Rectal smooth muscle tissue (tissue), 1 donor: ENCODE results near the gene STOM.
"Not testable (repeated sequence)": the region's sequence is repeated elsewhere in the genome, so short reads cannot be mapped to it uniquely, and the experiment has no call there.

Experiments
- H3K27ac ChIP-seq: one replicate; pipeline ENCODE4 v1.7.0; 2013; ENCODE audit warnings: low read depth, low read length, inconsistent platforms
- H3K27me3 ChIP-seq: one replicate; pipeline ENCODE4 v1.7.0; 2013; ENCODE audit warnings: low read length; ENCODE audit not compliant: control insufficient read depth, insufficient read depth
- H3K36me3 ChIP-seq: one replicate; pipeline ENCODE4 v1.7.0; 2013; ENCODE audit warnings: low read length; ENCODE audit not compliant: control insufficient read depth, insufficient read depth
- H3K4me1 ChIP-seq: one replicate; pipeline ENCODE4 v1.7.0; 2013; ENCODE audit warnings: low read length; ENCODE audit not compliant: control insufficient read depth, insufficient read depth
- H3K4me3 ChIP-seq: one replicate; pipeline ENCODE4 v1.7.0; 2013; ENCODE audit warnings: low read length
- H3K9ac ChIP-seq: one replicate; pipeline ENCODE4 v1.7.0; 2013; ENCODE audit warnings: low read length

The STOM gene

GRCh38 chr9:121298689-121299466 is 71.2 kb downstream of the STOM start:
- H3K4me3 ChIP-seq = peak overlapping the region; percentile 69
- H3K27ac ChIP-seq = peak overlapping the region; percentile 92
- peaks cover 22% of the 10 kb centered on the region for H3K36me3 ChIP-seq
- H3K9ac ChIP-seq = peak overlapping the region; percentile 39
- H3K27me3 ChIP-seq = no peaks in the 10 kb centered on the region
- peaks cover 62% of the 10 kb centered on the region for H3K4me1 ChIP-seq

DNA sequence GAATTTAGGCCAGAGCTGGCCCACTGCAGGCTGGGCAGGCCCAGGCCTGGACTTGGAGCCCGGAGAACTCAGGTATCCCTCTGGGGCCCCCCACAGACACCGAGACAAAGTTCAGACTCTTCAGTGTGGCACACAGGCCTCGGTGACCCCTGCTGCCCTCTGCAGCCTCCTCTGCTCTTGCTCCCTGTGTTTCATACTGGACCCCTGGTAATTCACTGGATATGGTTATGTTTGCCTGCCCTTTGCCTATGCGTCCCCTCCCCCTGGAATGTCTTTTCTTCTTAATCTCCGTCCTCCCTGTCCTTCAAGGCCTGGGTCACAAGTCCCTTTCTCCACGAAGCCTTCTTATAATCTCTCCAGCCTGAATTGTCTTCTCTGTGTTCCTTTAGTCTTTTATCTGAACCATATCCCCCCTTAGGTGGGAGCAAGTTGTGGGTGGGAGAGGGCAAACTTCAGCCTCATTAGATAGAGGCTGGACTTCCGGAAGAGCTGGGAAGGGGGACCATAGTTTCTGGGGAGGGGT is 72.0 kb downstream of the STOM start:
- H3K27me3 ChIP-seq = no peaks in the 10 kb centered on the region
- no peak overlapping the region for H3K4me3 ChIP-seq
- H3K4me1 ChIP-seq = peaks cover 60% of the 10 kb centered on the region
- peaks cover 15% of the 10 kb centered on the region for H3K36me3 ChIP-seq
- no peak overlapping the region for H3K9ac ChIP-seq
- peak overlapping the region; percentile 92 for H3K27ac ChIP-seq

DNA sequence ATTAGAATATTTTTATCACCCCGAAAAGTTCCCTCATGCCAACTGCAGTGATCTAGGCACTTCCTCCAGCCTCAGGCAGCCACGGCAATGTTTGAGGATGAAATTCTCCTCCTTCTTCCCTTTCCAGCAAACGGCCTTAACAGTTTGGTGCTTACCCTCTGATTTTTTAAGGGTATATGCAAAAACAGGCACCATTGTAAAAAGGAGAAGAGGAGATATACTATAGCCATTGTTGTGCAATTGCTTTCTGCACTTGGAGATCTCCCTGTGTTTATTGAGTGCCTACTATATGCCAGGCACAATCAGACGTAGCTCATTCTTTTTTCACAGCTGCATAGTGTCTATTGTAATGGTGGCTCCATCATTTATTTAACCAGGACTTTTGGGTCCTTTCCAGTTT is 72.7 kb downstream of the STOM start:
- Histone ChIP-seq H3K27ac (peak overlapping the region; percentile 92), H3K9ac (no peak overlapping the region), H3K4me3 (no peak overlapping the region), H3K27me3 (no peaks in the 10 kb centered on the region), H3K36me3 (peaks cover 8% of the 10 kb centered on the region), H3K4me1 (peaks cover 66% of the 10 kb centered on the region)

GRCh38 chr9:121296213-121297127 is 73.6 kb downstream of the STOM start:
- H3K36me3 ChIP-seq = no peaks in the 10 kb centered on the region
- peak overlapping the region; percentile 93 for H3K27ac ChIP-seq
- no peaks in the 10 kb centered on the region for H3K27me3 ChIP-seq
- H3K4me1 ChIP-seq = peaks cover 65% of the 10 kb centered on the region
- no peak overlapping the region for H3K4me3 ChIP-seq
- H3K9ac ChIP-seq = no peak overlapping the region

GRCh38 chr9:121295662-121296191 is 74.3 kb downstream of the STOM start:
- Histone ChIP-seq H3K27me3 (no peaks in the 10 kb centered on the region), H3K27ac (peak overlapping the region; percentile 93), H3K36me3 (no peaks in the 10 kb centered on the region), H3K9ac (no peak overlapping the region), H3K4me3 (no peak overlapping the region), H3K4me1 (peaks cover 62% of the 10 kb centered on the region)

- peak overlapping the region; percentile 34 for H3K4me3 ChIP-seq
- H3K4me1 ChIP-seq = peaks cover 65% of the 10 kb centered on the region
- peak overlapping the region; percentile 93 for H3K27ac ChIP-seq
- no peak overlapping the region for H3K9ac ChIP-seq
- no peaks in the 10 kb centered on the region for H3K36me3 ChIP-seq
- H3K27me3 ChIP-seq = no peaks in the 10 kb centered on the region
Measured at GRCh38 chr9:121294866-121295661, 75.0 kb downstream of the STOM start.

- H3K27ac ChIP-seq = peak overlapping the region; percentile 93
- peaks cover 71% of the 10 kb centered on the region for H3K4me1 ChIP-seq
- peak overlapping the region; percentile 19 for H3K4me3 ChIP-seq
- H3K27me3 ChIP-seq = no peaks in the 10 kb centered on the region
- no peak overlapping the region for H3K9ac ChIP-seq
- H3K36me3 ChIP-seq = no peaks in the 10 kb centered on the region
Measured at GRCh38 chr9:121294151-121294743, 75.8 kb downstream of the STOM start.

GRCh38 chr9:121292801-121293241 is 77.2 kb downstream of the STOM start:
- H3K4me3 ChIP-seq = no peak overlapping the region
- peaks cover 71% of the 10 kb centered on the region for H3K4me1 ChIP-seq
- H3K27ac ChIP-seq = peak overlapping the region; percentile 53
- H3K27me3 ChIP-seq = no peaks in the 10 kb centered on the region
- no peak overlapping the region for H3K9ac ChIP-seq
- no peaks in the 10 kb centered on the region for H3K36me3 ChIP-seq

GRCh38 chr9:121292051-121292450 is 78.0 kb downstream of the STOM start:
- Histone ChIP-seq H3K36me3 (no peaks in the 10 kb centered on the region), H3K27ac (peak overlapping the region; percentile 53), H3K27me3 (no peaks in the 10 kb centered on the region), H3K9ac (no peak overlapping the region), H3K4me1 (peaks cover 72% of the 10 kb centered on the region), H3K4me3 (no peak overlapping the region)

DNA sequence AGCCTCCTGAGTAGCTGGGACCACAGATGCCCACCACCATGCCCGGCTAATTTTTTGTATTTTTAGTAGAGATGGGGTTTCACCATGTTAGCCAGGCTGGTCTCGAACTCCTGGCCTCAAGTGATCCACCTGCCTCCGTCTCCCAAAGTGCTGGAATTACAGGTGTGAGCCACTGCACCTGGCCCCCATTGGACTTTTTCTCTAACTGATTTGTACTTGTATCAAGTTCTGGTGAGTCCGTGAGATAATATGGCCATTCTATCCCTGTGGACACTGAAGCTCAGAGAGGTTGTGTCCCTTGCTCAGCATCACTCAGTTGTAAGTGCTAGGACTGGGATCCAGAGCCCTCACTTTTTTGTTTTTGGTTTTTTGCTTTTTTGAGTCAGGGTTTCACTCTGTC is 78.5 kb downstream of the STOM start:
- not testable (repeated sequence) for H3K36me3 ChIP-seq, H3K4me3 ChIP-seq, H3K27me3 ChIP-seq, H3K9ac ChIP-seq
- Histone ChIP-seq H3K27ac (peak overlapping the region; percentile 53), H3K4me1 (peaks cover 76% of the 10 kb centered on the region)

DNA sequence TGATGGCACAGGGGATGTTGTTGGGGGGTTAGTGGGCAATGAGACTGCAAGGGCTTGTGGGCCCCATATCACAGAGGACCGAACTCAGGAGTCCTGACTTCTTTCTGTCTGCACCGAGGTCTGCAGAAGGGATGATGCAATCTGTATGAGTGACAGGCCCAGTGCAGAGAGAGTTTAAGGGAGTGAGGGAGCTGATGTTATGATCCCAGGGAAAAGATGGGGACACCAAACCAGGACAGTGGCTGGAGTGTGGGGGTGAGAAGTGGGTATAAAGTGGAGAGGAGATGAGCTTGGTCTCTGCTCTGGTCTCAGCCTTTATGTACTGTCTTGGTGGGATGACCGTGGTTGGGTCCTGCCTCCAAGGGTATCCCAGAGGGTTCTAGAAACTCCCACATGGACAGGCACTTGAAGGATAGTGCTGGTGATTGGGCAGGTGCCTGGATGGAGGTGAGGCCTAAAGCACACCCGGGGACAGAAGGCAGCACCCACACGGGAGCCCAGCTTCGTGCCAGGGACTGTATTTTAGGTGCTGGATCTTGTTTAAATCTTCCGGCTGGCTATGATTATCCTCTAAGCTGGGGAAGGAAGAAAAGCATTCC is 80.2 kb downstream of the STOM start:
- peak overlapping the region; percentile 34 for H3K9ac ChIP-seq

More for the DNA sequence above, 80.2 kb downstream of the STOM start:
- Histone ChIP-seq H3K27me3 (no peaks in the 10 kb centered on the region), H3K36me3 (no peaks in the 10 kb centered on the region), H3K4me3 (peak overlapping the region; percentile 49), H3K27ac (peak overlapping the region; percentile 100), H3K4me1 (peaks cover 78% of the 10 kb centered on the region)
